Stimulated activated CD8-positive, alpha-beta memory T cell treated with anti-CD3 and anti-CD28 coated beads, Interleukin-2, amount 100 ng/mL, for 1 hour (primary cell): ENCODE results near the gene UBE2E1.

ENCODE experiments used
- DNase-seq, 2 donors: peaks; one replicate each; pipeline ENCODE4 v3.0.0-alpha.2; 2020; ENCODE audit warnings: low read depth in 2 of 2

UBE2E1 gene

DNA sequence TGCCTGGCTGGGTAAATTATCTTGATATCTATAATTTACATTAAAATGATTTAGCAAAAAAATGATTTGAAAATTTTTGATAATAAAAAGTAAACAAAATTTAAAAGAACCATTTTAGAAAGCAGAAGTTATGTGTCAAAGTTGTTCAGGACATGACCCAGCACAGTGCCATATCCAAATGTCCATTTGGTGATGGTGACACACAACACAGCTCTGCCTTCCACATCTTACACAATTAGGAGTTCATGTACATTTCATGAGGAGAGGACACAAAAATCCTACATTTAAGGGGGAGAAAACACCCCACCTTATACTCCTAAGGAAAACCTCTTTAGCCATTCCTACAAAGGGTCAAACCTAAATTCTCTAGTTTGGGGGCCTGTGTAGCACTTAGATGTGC, 10.7 kb upstream of the UBE2E1 start:
- DNase-seq, result no peak

DNA sequence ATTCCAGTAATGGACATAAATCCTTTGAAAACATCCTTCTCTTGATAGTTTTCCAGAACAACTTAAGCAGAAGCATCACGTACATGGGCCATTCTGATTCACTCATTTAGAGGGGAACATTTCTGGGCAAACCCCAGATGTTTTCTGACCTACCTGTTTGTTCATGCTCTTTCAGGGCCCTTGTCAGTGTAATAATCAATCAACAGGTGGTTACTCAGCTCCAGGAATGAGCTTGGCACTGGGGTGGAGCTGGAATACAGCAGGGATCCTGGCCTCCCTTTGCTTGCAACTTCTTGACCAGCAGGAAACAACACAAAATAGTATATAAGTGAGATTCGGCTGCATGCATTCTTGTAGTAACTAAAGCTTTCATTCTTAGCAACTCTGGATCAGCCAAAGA, 9.2 kb upstream of the UBE2E1 start:
- no peak for DNase-seq

- no peak for DNase-seq
Measured at GRCh38 chr3:23797491-23797890, 8.3 kb upstream of the UBE2E1 start.

DNA sequence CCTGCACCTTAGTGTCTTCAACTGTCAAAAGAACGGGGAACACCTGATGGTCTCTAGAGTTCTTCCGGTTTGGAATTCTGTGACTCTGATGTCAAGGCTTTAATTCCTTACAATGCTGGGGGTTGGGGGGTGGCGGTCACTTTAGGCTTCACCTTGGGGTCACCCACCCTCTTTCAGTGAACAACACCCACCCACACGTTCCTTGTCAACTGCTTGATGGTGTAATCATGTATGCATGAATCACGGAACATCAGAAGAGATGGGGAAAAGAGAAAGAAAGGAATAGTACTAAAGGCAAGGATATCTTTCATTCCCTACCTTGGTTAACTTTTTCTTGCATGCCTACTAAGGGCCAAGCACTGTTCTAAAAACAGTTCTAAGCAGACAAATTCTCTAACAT, 7.3 kb upstream of the UBE2E1 start:
- no peak for DNase-seq

GRCh38 chr3:23798876-23799275, 6.9 kb upstream of the UBE2E1 start:
- DNase-seq, result no peak

DNA sequence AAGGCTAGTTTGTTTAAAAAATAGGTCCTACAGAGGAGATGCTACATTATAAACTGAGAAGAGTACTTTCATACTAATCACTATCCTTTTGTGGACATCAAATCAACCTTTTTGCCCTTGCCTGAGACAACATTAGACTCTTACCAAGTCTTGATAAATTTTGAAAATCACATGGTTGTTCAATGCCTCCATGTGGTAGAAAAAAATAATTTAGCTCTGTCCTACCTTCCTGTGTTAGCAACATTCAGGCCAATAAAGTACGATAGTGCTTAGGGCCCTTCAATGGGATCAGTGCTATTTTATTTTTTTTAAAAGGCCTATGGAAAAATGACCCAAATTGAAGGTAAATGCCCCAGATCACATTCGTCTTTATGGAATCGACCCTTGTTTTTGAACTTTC, 5.0 kb upstream of the UBE2E1 start:
- DNase-seq, result no peak

GRCh38 chr3:23804441-23805209, 1.1 kb upstream of the UBE2E1 start:
- DNase-seq, result no peak

GRCh38 chr3:23805210-23805632, 534 bp upstream of the UBE2E1 start:
- no peak for DNase-seq

- no peak for DNase-seq
Measured at GRCh38 chr3:23806534-23807423, 1.0 kb downstream of the UBE2E1 start.

DNA sequence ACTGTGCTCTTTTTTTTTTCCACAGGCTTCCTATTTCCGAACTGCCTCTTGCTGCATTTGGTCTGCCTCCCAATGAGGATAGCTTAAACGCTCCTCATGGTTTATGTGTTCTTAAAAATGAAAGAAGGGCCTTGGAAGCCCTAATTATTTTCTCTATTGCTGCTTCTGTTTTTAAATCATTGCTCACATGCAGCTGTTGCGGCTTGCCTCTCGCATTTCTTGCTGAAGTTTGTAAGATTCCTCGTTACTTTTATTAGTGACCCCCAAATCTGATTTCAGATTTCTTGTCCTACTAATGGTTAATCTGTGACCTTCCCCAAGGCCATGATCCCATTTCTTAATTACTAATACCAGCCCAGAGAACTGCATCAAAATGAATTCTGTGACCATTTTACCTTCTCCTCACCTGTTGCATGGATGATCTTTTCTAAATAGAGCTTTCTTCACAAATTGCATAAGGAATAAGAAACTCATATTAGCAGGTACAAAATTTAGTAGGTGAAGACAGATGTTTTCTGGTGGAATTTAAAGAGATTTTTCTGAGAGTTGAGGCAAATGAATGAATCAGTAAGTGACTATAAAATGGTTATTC, 1.8 kb downstream of the UBE2E1 start:
- DNase-seq, result no peak

GRCh38 chr3:23808525-23808924, 2.8 kb downstream of the UBE2E1 start:
- DNase-seq, result no peak

DNA sequence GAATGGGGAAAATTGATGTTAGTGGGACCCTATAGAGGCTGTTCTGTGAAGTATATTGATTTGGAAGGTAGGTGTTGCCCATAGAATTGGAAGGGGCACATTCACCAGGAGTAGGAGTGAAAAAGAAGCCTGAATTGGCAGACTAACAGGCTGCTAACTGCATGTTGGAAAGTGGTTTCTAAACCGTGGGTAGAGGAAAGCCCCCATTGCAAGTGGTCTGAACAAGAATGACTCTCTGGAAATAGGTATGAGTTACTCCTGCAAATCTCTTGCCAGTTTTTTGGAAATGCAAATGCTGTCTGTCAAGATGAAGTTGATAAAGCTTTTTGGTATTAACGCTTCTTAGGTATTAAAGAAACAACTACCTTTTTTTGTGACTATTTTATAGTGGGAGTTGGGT, 3.5 kb downstream of the UBE2E1 start:
- no peak for DNase-seq

GRCh38 chr3:23809840-23810342, 4.1 kb downstream of the UBE2E1 start:
- no peak for DNase-seq

GRCh38 chr3:23810343-23811184, 4.8 kb downstream of the UBE2E1 start:
- DNase-seq, result no peak

DNA sequence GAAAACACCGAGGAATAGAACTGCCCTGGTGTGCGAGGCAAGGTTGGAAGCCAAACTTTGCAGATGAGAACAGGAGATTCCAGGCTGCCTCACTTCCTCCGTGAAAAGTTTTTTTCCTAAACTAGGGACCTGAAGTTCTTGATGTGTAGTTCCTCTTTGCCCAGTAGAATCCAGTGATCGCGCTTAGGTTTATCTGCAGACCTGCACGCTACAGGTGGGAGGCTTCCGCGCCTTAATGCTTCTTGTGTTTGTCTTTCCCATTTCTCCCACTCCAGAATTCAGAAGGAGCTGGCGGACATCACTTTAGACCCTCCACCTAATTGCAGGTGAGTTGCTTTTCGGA, 5.4 kb downstream of the UBE2E1 start:
- DNase-seq, result no peak

GRCh38 chr3:23811919-23812318, 6.2 kb downstream of the UBE2E1 start:
- no peak for DNase-seq

DNA sequence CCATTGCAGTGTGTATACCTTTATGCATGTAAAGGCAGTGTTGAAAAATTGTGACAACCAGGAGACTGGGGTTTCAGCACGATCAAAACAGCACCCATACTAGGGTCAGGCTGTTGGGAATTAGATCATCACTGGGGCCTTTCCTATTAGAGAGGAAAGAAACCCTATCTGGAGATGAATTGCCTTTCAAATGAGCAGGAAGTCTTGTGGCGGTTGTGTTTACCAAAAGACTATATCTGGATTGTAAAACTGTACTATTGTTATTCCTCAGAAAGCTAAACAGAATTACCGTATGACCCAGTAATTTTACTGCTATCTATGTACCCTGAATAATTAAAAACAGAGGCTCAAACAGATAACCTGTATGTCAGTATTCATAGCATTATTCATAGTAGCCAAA, 10.1 kb downstream of the UBE2E1 start:
- DNase-seq, result no peak

DNA sequence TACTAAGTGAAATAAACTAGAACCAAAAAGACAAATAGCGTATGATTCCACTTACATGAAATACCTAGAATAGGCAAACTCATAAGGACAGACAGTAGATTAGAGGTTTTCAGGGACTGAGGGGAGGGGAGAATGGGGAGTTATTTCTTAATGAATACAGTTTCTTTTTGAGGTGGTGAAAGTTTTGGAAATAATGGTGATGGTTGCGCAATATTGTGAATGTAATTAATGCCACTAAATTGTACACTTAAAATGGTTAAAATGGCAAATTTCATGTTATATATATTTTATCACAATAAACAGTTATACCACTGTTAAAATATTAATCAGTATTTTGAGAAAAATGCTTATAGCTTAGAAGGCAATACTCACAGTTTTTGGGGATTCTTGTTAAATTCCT, 11.0 kb downstream of the UBE2E1 start:
- no peak for DNase-seq

GRCh38 chr3:23817508-23818223, 11.9 kb downstream of the UBE2E1 start:
- no peak for DNase-seq

DNA sequence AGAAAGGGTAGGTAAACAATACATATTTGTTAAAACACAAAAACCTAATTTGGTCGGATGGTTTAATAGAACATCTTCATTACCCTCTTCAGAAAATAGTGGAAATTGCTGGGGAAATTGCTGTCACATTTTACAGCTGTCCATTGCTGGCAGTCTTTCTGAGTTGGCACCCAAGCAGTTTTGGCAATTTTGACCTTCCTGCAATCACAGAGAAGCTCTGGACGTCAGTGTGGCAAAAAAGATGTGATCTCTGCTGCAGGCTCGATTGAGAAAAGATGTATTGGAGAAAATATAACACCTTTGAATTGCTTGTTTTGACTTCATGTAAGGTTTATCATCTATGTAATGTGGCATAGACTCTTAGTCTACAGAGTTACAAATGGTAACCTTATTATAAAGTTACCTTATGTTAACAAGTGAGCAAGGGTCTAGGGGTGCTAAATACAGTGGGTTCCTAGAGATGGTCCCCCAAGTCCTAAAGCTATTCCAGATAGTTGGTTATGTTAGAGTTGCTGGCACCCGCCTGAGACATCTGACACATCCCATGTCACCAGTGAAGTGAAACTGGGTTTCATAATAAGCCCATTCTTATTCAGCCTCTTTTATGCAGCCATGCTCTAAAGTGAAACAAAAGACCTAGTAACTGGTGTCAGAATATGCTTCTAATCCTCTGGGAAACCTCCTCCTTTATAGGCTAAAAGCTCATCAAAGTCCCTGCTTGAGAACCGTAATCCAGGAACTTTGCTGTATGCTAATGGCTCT, 14.0 kb downstream of the UBE2E1 start:
- no peak for DNase-seq
